ENCODE results near the gene RPL10A.

Gene RPL10A

DNA sequence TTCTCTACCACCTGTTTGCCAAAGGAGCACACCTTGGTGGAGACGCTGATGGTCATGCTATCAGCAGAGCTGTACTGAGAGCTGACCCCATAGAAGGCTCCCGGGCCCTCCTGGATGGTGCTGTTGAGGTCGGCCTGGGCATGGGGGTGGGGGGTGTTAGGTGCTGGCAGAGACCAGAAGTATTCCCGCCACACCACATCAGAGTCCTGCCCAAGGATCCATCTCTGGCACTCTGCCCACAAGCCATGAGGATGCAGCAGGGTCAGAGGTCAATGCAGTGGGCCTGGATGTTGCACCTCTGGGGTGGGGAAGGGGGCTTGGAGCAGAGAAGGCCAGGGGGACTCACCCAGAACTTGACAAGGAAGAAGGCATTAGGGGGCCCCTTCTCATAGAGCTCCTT lies 7.4 kb downstream of the RPL10A start:
- DNase-seq (ENCODE audit: low spot score) = no peak

DNA sequence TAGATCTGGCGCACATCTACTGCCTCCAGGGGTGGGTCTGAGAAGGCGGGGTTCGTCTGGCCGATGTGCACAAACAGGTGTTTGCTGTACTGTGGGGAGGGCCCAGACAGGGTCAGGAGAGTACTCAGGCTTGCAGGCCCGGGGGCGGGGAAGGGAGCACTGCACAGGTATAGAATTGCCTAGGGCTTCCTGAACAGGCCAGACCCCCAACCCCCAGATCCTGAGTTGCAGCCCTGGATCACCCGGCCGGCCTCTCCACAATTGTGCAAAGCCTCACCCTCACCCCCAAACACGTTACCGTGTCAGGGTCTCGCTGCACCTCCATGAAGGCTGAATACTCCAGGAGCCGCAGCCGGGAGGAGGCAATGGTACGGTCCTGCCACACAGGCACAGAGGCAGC lies 7.8 kb downstream of the RPL10A start:
- DNase-seq (ENCODE audit: low spot score) = no peak

DNA sequence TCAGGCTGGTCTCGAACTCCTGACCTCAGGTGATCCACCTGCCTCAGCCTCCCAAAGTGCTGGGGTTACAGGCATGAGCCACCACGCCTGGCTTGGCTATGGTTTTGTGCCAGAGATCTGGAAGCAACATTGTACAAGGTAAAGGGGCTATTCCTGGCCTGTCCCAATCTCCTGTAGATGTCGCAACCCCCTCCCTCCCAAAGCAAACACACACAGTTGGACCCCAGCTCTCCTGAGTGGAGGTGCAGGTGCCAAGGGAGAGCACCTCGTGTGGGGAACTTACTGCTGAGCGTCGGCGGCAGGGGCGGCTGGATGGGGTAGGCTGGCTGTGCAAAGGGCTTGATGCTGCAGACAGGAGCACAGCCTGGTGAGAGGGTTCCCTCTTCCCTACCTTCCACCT lies 8.8 kb downstream of the RPL10A start:
- no peak for DNase-seq (ENCODE audit: low spot score)

DNA sequence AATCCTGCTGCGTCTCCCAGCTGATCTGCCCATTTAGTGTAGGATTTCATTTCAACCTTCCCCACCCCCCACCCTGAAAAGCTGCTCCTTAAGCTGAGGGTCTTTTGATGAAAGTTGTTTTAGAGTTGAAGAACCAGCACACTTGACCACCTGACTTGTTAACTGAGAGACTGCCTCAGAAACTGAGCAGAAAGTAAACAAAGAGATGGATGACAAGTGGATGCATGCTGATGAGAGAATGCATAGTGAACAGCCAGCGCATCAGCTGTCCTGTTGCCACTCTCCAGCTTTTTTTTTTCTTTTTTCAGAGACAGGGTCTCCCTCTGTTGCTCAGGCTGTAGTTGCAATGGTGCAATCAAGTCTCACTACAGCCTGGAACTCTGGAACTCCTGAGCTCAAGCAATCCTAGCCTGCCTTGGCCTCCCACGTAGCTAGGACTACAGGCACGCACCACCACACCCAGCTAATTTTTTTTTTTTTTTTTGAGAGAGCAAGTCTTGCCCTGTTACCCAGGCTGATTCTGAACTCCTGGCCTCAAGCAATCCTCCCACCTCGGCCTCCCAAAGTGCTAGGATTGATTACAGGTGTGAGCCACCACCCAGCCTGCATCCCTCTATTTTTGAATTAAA lies 9.5 kb downstream of the RPL10A start:
- DNase-seq (ENCODE audit: low spot score) = no peak

DNA sequence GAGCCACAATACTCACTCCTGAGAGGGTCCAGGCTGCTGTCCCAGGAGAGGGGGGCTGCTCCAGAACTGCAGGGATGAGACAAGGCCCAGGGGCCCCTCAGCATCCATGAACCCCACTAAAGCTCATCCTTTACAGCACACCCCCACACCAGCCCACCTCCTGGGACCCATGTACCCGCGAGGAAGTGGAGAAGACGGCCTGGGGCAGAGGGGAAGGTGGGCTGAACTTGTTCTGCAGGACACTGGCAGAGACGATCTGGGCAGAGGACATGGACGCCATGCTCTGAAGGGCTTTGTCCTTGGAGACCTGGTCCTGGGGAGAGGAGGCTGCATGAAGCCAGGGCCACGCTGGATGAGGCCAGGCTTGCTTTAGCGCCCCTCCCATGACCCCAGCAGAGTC lies 10.1 kb downstream of the RPL10A start:
- DNase-seq (ENCODE audit: low spot score) = no peak

DNA sequence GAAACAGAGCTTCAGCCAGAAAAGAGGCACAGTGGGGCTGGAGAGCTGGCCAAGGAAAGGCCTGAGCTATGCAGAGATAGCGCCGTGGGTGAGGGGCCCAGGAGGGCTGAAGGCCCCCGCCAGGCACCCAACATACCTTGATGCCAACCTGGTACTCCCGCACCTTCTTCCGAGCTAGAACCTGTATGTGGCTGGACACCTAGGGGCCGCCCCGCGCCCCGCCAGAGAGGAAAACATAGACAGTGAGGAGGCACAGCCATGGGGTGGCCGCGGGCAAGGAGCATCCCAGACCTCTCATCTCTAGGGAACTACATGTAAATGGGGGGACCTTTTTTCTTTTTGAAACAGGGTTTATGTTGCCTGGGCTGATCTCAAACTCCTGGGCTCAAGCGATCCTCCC lies 12.0 kb downstream of the RPL10A start:
- DNase-seq (ENCODE audit: low spot score) = no peak

DNA sequence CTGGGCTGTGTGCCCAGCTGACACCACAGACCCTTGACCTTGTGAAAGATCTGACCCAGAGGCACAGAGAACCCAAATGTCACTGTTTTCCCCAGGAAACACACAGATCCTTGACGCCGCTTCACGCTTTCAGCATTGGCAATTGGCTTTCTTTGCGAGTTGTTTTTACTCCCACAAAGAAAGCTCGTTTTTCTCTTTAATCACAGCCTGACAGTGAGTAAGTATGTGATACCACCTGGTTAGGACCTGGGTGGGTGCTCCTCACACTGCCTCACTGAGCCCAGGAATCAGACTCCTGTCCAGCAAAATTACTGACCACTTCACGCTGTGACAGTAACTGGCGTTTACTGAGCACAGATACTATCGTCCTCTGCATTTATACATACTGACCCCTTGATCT lies 13.0 kb downstream of the RPL10A start:
- DNase-seq (ENCODE audit: low spot score) = no peak

DNA sequence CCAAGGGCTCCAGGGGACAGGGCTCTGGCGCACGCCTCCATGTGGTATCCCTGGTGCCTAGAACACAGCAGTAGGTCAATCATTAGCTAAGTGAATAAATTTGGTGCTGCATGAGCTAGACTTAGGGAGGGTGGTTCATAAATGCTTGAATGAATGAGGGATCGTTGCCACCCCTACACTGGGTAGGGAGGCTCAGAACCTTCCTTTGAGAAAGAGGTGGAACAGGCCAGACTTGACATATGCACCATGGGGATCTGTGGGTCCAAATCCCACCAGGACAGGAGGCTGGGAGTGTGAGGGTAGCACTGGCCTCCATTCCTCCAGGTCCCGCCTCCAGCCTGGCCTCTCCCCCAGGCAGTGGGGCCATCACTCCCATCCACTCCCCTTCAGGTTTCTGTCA lies 14.9 kb downstream of the RPL10A start:
- DNase-seq (ENCODE audit: low spot score) = no peak

DNA sequence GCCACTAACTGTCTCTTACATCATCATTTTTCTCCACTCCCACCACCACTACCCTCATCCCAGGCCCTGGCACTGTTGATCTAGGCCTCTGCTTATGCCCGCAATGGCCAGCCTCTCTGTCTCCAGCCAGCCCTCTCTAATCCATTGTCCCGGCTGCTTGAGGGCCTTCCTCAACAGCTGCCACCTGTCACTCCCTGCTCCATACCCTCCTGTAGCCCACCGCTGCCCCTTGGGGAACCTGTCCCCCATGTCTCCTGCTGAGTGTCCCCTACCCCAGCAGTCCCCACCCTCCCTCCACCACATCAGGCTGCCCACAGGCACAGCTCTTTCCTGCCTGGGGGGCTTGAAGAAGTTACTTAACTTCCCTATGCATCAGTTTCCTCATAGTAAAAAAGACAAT lies 15.3 kb downstream of the RPL10A start:
- no peak for DNase-seq (ENCODE audit: low spot score)

DNA sequence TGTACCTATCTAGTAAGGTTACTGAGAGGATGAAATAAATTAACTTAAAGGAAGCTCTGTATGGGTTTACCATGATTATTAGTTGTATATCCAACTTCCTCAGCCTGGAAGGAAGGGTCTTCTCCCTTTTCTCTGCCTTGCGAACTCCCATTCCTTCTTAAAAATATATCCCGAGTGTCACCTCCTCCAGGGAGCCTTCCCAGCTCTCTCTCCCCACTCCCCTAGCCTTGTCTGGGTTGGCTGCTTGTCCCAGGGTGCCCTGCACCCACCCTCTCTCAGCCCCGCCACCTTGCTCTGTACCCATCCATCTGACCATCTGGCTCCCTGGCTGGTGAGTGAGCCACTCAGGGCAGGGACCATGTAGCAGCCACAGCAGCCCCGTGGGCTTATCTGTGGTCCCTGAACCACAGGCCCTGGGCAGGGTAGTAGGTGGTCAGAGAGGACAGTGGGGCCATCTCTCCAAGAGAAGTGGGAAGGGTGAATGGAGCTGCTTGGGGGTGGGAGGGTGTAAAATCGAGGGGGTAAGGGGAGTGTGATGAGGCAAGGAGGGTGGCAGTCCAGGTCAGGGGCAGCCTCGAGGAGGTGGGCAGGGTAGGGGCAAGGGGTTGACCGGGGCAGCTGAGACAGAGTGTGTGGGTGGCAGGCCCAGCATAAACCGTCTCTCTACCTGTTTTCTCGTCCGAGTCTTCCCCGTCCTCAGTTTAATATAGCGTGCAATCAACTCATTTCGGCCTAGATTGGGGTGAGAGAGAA lies 15.9 kb downstream of the RPL10A start:
- DNase-seq (ENCODE audit: low spot score) = no peak

DNA sequence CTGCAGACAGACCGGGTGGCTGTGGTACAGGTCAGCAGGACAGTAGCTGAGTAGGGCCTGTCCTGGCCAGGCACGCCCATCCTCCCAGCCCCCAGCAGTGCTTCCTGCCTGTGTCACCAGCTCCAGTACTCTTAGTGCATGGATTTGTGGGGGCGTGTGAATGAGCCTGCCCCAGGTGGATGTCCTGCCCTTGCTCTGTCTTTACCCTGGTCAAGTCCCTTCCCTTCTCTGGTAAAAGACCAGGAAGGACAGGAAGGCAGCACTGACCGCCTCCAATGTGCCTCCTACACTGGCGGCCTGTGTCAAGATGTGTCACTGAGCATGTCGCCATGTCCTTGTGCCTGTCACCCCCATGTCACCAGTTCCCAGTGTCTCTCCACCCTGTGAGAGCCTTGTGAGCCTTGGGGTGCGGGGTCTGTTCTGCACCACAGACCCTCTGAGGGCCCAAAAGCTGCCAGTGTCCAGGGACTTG lies 16.8 kb downstream of the RPL10A start:
- no peak for DNase-seq (ENCODE audit: low spot score)

DNA sequence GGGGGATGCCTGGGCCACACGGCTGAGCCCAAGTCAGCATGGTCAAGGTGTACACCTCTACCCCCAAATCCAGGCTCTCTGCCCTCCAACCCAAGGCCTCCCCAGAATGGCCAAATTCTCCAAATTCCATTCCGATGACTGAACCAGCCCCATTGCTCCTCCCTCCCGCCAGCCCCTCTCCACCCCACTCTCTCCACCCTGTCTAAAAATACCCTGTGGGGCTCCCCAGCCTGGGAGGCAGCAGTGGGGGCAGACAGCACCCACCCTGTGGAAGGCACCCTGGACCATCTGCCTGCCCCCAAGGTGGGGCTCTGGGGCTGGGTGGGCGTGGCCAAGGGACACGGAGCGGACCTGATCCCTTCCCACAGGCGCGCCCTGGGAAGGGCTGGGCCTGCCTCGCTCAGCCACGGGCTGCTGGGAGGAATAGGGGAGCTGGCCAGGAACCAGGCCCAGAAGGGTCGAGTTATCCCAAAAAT lies 17.2 kb downstream of the RPL10A start:
- DNase-seq (ENCODE audit: low spot score) = no peak

DNA sequence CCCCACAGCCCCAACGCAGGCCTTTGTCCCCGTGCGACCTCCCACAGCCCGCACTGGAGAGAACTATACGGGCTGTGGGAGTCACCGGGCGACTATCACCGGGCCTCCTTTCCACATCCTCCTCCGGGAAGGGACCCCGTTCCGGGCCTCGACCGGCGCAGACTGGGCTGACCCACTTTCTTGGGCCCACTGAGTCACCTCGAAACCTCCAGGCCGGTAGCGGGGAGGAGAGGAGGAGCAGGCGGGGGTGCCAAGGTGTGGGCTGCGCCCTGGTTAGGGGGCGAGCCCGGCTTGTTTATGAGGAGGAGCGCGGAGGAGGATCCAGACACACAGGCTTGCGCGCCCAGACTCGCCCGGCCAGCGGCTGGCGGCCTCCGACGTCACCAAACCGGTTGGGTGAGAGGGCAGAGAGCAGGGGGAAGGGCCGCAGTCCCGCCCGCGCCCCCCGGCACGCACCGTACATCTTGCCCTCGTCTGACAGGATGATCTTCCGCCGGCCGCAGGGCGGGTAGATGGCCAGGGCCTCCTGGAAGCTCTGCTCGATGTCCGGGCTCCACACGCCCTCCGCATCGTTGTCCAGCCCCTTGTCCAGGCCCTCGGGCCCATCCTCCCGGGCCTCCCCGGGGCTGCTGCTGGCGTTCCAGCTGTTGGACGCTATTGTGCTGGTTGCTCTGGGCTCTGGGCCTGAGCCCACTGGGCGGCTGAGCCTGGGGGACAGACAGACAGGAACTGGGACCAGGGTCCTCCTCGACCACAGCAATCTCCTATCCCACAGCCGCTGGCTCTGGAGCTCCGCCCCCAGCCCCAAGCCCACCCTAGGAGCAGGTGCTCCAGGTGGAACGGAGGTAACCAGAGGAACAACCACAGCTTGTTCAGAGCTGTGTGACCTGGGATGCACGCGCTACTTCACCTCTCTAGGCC lies 18.1 kb downstream of the RPL10A start:
- DNase-seq (ENCODE audit: low spot score) = no peak

DNA sequence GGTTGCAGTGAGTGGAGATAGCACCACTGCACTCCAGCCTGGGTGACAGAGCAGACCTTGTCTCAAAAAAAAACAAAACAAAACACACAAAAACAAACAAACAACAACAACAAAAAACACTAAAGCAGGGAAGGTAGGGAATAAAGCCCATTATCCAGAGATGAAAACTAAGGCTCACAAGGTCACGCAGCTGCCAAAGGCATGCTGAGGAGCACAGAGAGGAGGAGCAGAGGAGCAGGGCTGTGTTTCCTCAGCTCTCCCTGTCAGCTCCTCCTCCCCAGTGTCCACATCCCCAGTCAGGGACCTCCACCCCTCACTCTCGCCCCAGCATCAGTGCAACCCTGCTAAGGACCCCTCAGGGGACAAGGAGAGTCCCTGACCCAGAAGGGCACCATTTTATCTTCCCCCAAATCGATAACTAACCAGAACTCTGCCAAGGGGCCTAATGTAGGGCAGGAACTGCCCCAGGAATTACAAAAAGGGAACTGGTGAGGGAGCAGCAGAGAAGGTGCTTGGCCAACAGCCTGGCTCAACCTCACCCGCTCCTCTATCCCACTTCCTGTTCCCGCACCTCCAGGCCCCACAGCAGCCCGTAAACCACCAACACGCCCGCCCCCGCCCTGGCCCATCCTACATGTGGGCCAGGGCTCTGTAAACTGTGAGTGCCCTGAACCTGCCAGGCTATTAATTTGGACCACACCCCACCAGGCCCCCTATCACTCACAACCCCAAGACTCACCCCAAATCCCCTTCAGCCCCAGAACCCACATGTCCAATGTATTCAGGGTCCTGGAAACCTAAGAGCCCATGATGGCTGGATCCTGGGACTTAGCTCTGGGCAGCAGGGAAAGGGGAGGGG lies 19.7 kb downstream of the RPL10A start:
- DNase-seq (ENCODE audit: low spot score) = no peak

DNA sequence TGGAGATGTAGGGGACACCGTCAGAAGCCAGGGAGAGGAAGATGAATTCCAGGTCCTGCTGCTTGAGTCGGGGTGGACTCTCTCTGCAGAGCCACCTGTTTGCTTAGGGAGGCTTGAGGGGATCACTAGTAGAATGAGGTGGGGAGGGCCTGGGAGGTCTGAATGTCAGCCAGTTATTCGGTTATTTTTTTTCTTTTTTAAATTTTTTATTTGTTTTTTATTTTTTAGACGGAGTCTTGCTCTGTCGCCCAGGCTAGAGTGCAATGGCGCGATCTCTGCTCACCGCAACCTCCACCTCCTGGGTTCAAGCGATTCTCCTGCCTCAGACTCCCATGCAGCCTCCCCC lies 20.3 kb downstream of the RPL10A start:
- DNase-seq (ENCODE audit: low spot score) = no peak

DNA sequence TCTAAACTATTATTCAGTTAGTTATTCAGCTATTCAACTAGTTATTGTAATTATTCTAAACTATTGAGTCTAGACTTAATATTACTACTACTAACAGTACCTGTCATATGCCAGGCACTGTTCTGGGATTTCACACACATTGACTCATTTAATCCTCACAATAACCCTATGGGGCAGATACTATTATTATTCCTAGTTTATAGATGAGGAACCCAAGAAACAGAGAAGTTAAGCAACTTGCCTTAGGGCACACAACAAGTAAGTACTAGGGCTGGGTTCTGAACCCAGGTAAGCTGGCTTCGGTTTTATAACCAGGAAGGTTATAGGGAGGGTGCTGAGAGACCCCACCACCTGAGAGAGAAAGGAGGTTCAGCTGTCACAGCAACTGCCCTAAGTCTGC lies 20.9 kb downstream of the RPL10A start:
- DNase-seq (ENCODE audit: low spot score) = no peak

DNA sequence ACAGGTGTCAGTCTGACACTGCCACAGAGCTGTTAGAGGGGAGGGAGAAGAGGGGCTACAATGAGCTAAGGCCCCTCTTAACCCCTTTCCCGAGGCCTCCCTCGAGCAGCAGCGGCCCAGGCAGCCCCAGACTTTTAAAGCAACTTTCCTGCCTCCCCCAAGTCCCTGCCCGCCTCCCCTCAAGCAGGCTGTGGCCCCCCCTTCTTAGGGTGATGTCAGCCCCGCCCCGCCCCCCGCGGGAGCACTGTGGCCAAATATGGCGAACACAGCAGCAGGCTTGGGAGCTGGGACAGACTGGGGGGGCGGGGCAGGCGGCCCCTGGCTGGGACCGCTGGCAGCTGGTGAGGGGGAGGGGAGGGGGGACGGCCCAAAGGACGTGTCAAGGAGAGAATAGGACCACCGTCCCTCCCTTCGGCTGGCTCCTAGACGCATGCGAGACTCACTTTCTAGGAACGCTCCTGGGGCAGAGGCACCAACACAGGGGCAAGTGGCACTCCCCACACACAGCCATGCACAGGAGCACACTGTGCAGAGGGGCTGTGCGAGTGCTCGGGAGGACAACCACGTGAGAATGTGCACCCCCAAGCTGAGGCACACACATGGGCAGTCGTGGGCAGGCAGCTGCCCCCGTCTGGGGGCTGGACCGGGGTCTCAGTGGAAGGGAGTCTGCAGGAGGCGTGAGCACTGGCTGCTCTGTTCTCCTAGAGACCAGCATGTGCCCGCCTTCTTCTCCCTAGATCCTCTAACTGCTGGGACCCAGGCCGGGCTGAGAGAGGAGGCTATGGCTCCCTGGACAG lies 22.0 kb downstream of the RPL10A start:
- DNase-seq (ENCODE audit: low spot score) = no peak

DNA sequence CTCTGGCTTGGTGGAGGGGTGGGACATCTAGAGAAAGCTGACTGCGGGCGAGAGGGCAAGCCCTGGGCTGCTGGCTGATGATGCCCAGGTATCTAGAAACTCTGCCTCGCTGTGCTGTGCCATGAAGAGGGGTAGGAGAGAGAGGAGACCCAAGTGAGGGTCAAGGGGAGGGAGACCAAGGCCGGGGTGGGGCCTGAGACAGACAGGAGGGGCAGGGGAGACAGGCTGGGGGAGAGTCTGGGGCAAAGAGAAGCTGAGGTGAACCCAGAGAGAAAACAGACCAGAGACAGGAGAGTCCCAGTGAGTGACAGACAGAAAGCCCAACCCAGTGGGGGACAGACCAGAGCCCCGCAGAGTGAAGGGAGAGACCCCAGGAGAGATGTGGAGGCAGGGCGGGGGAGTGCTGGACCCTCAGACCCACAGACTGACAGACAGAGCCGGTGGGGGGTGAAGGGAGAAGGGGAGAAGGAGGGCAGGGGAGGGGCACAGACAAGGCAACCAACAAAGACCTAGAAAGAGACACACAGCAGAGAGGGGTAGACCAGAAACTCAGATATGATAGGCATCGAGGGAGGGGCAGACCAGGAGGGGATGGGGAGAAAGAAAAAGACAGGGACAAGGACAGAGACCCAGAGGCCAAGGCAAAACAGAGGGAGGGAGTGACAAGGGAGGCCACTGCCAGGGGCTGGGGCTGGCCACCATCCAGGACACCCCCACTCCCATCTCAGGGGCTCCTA lies 22.8 kb downstream of the RPL10A start:
- no peak for DNase-seq (ENCODE audit: low spot score)

DNA sequence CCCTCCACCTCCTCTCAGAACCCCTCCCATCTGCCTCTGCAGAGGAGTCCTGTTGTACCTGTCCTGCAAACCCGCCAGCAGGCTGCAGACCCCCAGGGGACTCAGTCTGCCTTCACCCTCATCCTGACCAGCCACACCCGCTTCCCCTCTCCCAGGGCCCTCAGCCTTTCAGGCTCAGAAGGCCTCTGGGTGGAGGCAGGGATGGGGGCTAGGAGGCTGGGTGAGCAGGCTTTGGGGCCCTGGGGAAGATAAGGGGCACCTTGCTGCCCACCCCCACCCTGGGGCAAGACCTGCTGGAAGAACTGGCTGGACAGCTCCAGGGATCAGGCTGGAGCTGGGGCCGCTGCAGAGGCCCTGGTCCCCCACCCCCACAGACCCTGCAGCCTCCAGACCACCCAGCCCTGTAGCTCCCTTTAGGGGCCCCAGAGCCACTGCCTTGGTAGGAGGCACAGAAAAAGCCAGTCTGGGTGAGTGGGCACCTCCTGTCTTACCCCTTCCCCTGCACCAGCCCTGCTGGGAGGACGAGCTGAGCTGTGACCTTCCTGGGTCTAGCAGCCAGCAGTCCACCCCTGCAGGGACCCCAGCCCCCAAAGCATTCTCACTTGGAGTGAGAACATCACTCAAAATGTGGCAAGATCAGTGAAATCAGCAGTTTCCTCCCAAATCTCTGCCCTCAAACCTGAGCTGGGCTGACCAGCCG lies 23.5 kb downstream of the RPL10A start:
- no peak for DNase-seq (ENCODE audit: low spot score)
